Stimulated activated CD8-positive, alpha-beta memory T cell treated with anti-CD3 and anti-CD28 coated beads, Interleukin-15, amount 100 ng/mL, for 4 hours (primary cell): ENCODE measurements around the gene CHCHD10.

ENCODE experiments used
- DNase-seq, 2 donors: peaks; one replicate each; pipeline ENCODE4 v3.0.0-alpha.2; 2020; ENCODE audit warnings: low read depth in 2 of 2

CHCHD10 gene

GRCh38 chr22:23787600-23787896 lies 19.8 kb upstream of the CHCHD10 start:
- no peak for DNase-seq

- DNase-seq: peak; percentile 75 to 76
Measured at GRCh38 chr22:23786752-23787599, 19.2 kb upstream of the CHCHD10 start, which contains the start of gene SMARCB1. Gene SMARCB1, plus strand, starts transcription at chr22:23786966. Its CDS starts 204 bp downstream, at chr22:23787170.

GRCh38 chr22:23786261-23786710 lies 18.5 kb upstream of the CHCHD10 start:
- no peak for DNase-seq

- no peak for DNase-seq
Measured at GRCh38 chr22:23784215-23784732, 16.5 kb upstream of the CHCHD10 start.

- no peak for DNase-seq
Measured at GRCh38 chr22:23783265-23784150, 15.7 kb upstream of the CHCHD10 start.

GRCh38 chr22:23782703-23783102 lies 14.9 kb upstream of the CHCHD10 start:
- no peak for DNase-seq

- no peak for DNase-seq
Measured at GRCh38 chr22:23782252-23782651, 14.5 kb upstream of the CHCHD10 start.

GRCh38 chr22:23781511-23782183 lies 13.9 kb upstream of the CHCHD10 start:
- DNase-seq: no peak

- DNase-seq: no peak
Measured at GRCh38 chr22:23781065-23781464, 13.3 kb upstream of the CHCHD10 start.

- no peak for DNase-seq
Measured at GRCh38 chr22:23780146-23780748, 12.5 kb upstream of the CHCHD10 start.

GRCh38 chr22:23779731-23780130 lies 12.0 kb upstream of the CHCHD10 start:
- DNase-seq: no peak

GRCh38 chr22:23779083-23779482 lies 11.3 kb upstream of the CHCHD10 start:
- no peak for DNase-seq

- DNase-seq: no peak
Measured at GRCh38 chr22:23778577-23778900, 10.8 kb upstream of the CHCHD10 start.

GRCh38 chr22:23777776-23778576 lies 10.2 kb upstream of the CHCHD10 start:
- no peak for DNase-seq

- no peak for DNase-seq
Measured at GRCh38 chr22:23775779-23776375, 8.1 kb upstream of the CHCHD10 start.

GRCh38 chr22:23774922-23775436 lies 7.2 kb upstream of the CHCHD10 start:
- DNase-seq: no peak

GRCh38 chr22:23774114-23774921 lies 6.5 kb upstream of the CHCHD10 start:
- no peak for DNase-seq

- no peak for DNase-seq
Measured at GRCh38 chr22:23773483-23774113, 5.8 kb upstream of the CHCHD10 start.
